Peyer's patch (tissue), 4 donors: ENCODE results near the gene PBRM1.

ENCODE experiments used
- CTCF ChIP-seq, 6 experiments: fragments of 450-650 bp in 4 of 6; fragments of 200-600 bp in 2 of 6; sonication (generic) in 1 of 6; IDR thresholded peaks; one replicate each; pipeline ENCODE4 v1.5.1; 2017 to 2019; ENCODE audit warnings: antibody characterized with exemption in 6 of 6, mild to moderate bottlenecking in 3 of 6, moderate library complexity in 1 of 6
- POLR2A ChIP-seq, 2 donors: fragments of 450-650 bp; IDR thresholded peaks; one replicate each; pipeline ENCODE4 v1.5.1; 2017; ENCODE audit warnings: antibody characterized with exemption in 2 of 2, mild to moderate bottlenecking in 2 of 2, moderate library complexity in 2 of 2

GRCh38 chr3:52522651-52523251 lies 163.0 kb downstream of the PBRM1 start:
- TF ChIP-seq CTCF (IDR thresholded peaks at IDR 0.05) (no peak), POLR2A (IDR thresholded peaks at IDR 0.05) (no peak)
